ENCODE results near the gene MAST3. TPM values are rescaled to one million over a fixed set of nuclear protein-coding genes. Genes with fewer than 3 reads are reported as not detected.

Gene MAST3
- polyA plus RNA-seq, 1 donor, result 6.3 TPM

- peak; percentile 80 for DNase-seq
These were observed 15.5 kb downstream of the MAST3 start for GRCh38 chr19:18112989-18113478.

DNA sequence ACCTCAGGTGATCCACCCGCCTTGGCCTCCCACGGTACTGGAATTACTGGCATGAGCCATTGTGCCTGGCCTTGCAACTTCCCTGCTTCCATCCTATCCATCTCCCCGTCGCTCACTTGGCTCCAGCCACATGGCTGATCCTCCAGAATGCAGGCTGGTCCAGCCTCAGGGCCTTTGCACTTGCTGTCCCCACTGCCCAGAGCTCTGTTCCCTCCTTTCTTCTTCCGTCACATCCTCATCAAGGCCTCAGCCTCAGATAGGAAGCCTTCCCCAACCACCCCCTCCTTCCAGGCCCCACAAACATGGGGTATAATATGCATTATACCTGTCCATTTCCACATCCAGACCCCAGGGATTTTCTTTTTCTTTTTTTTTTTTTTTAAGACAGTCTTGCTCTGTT is 16.2 kb downstream of the MAST3 start:
- no peak for DNase-seq

DNA sequence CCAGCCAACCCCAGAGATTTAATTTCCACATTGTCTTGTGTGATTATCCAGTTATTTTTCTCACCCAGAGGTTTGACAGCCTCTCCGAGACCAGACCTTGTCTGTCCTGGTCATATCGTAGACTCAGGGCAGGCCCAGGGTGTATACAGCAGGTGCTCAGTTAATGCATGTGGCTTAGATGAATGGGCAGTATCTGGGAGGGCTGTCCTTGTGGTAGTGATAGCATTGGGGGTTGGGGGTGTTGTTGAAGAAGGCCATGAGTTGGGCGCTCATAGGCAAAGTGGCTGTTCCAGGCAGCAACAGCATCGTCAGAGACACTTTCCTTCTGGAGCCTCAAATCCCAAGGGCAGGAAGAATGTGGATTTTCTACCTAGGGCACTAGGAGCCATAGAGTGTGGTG is 16.9 kb downstream of the MAST3 start:
- DNase-seq, result no peak

DNA sequence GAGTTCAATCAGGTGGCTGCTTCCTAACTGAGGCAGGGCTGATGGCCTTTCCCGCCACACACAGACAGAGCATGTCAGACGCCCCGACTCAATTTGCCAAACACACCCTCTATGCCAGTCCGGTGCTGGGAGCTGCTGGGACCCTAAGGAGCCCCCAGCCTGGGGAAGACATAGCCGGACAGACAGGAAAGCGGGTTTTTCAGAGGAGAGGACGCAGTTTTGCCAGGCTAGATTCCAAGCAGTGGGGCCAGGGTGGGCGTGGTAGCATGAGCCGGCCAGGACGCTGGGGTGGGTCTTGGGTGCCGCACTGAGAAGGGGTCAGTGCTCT is 19.8 kb downstream of the MAST3 start:
- DNase-seq, result no peak

DNA sequence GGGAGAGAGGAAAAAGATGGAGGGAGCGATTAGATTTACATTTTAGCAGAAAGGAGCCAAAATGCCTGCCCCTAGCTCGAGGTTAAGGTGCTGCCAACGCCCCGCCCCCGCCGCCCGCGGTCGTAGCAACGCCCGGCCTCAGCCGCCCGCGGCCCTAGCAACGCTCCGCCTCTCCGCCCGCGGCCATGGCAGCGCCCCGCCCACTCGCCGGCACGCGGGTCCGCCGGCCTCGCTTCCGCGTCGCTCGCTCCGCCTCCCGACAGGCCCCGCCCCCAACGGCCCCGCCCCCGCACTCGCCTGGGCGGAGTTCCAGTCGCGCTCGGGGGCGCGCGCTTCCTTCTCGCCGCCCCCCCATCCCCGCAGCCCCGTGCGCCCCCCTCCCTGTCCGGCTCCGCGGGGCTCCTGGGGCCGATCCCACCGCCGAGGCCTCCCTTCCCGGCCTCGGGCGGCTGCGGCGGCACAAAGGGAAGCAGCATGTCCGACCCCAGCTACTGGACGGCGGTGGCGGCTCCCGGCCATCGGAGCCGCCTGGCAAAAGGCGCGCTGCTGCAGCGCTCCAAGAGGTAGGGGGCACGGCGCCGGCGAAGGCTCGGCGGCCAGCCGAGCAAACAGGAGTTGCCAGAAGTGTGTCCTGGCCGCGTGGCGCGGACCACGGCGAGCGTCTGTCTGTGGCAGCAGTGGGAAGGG is 20.3 kb downstream of the MAST3 start:
- peak; percentile 79 for DNase-seq

- no peak for DNase-seq
These were observed 20.9 kb downstream of the MAST3 start for GRCh38 chr19:18118420-18119012.

DNA sequence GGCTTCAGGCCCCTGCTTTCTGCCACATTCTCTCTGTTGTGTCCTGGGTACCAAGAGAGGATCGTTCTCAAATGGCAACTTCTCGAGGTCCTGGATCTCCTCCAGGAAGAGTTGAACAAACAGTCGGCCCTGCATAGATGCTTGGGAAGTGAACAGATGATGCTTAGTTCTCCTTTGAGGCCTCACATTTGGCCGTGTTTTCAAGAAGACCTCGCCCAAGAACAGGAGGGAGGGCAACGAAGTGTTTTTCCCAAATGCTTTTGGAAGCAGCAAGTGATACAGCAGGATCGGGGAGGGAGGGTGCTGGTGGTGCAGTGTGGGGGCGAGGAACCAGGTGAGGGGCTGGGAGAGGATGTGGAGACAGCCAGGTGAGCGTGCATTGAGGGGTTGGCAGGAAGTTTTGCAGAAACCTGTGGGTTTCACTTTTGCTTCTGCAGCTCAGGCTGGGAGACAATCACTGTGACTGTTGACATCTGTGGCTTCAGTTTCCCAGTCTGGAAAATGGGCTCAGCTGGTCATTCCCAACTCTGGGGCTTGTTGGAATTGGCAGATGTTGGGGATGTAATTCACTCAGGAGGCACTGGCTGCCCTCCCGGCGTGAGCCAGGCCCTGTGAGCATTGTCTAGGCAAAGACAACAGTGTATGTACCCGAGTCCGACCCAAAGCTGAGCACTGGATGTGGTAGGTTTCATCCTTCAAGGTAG is 21.6 kb downstream of the MAST3 start:
- DNase-seq, result no peak

DNA sequence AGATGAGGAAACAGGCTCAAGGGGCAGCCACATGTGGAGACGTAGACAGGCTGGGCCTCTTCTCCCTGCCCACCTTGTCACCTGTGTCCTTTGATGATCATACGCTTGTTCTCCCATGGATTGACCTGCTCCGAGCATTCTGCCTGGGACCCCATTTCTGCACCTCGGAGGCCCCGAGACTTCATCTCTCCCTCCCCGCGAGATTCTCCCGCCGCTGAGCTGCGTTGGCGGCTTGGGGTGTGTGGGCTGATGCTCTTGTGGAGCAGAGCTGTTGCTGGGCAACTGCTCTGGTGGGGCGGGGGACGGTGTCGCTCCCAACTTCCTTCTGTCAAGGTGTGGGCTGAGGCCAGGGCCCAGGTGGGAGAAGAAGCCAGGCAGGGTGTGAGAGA is 22.1 kb downstream of the MAST3 start:
- DNase-seq, result no peak

GRCh38 chr19:18120127-18120526 is 22.5 kb downstream of the MAST3 start:
- DNase-seq, result no peak

DNA sequence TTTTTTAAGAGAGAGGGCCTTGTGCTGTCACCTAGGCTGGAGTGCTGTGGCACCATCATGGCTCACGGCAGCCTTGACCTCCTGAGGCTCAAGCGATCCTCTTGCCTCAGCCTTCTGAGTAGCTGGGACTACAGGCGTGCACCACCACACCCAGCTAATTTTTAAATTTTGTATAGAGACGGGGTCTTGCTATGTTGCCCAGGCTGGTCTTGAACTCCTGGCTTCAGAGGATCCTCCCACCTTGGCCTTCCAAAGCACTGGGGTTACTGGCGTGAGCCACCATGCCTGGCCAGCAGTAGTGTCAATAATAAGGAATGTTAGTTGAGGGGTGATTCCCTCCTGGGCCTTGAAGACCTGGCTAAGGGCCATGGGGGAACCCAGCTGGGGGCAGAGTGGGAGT is 23.6 kb downstream of the MAST3 start:
- DNase-seq, result no peak

- no peak for DNase-seq
These were observed 24.8 kb downstream of the MAST3 start for GRCh38 chr19:18122424-18122823.

GRCh38 chr19:18122860-18123795 is 25.6 kb downstream of the MAST3 start:
- DNase-seq, result no peak

GRCh38 chr19:18123819-18124218 is 26.2 kb downstream of the MAST3 start:
- no peak for DNase-seq

DNA sequence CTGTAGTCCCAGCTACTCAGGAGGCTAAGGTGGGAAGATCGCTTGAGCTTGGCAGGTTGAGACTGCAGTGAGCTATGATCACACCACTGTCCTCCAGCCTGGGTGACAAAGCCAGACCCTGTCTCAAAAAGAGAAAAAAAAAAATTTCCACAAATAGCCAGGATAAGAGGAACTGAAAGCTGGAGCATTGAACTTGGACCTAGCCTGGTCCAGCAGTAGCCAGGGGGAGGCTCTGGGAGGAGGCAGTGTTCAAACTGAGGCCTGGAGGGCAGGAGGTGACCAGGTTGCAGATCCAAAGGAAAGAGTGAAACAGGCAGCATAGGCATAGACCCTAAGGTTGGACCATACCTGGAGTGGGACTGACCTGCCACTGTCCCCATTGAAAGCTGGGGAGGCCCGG is 28.5 kb downstream of the MAST3 start:
- no peak for DNase-seq

- DNase-seq, result no peak
These were observed 30.5 kb downstream of the MAST3 start for GRCh38 chr19:18128044-18128443.

DNA sequence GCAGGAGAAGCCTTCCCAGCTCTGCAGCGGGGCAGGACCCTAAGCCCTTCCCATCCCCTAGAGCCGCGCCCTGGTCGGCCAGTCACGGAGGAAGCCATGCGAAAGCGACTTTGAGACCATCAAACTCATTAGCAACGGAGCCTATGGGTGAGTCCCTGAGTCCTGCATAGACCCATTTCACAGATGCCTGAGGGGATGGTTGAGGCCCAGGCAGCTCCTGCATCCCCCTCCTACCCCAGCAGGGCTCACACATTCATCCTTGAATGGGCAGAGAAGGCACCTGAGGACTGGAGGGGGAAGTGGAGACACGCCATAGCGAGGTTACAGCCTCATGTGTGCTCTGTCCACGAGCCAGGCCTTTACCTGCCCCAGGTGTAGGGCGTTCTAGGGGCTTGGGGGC is 31.2 kb downstream of the MAST3 start:
- no peak for DNase-seq

DNA sequence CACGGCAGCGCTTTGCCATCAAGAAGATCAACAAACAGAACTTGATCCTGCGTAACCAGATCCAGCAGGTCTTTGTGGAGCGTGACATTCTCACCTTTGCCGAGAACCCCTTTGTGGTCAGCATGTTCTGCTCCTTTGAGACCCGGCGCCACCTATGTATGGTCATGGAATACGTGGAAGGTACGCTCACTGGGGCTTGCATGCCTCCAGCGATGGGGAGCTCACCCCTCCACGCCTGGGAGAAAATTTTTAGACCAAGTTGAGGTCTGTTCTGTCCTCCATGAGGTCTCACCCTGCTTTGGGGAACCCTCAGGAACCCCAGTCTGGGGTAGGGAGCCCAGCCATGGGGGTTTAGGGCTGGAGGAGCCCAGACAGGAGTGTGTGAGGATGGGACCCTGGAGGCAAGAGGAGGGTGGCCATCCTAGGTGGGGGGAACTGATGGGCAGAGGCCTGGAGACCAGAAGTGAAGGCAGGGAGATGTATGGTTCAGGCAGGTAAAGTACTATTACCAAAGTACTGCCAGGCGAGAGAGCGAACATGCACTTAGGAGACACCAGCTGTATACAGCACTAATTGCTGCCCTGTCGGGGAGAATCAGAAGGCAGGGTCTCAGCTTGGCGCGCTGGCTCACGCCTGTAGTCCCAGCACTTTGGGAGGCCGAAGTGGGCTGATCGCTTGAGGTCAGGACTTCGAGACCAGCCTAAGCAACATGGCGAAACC is 33.1 kb downstream of the MAST3 start:
- DNase-seq, result no peak

DNA sequence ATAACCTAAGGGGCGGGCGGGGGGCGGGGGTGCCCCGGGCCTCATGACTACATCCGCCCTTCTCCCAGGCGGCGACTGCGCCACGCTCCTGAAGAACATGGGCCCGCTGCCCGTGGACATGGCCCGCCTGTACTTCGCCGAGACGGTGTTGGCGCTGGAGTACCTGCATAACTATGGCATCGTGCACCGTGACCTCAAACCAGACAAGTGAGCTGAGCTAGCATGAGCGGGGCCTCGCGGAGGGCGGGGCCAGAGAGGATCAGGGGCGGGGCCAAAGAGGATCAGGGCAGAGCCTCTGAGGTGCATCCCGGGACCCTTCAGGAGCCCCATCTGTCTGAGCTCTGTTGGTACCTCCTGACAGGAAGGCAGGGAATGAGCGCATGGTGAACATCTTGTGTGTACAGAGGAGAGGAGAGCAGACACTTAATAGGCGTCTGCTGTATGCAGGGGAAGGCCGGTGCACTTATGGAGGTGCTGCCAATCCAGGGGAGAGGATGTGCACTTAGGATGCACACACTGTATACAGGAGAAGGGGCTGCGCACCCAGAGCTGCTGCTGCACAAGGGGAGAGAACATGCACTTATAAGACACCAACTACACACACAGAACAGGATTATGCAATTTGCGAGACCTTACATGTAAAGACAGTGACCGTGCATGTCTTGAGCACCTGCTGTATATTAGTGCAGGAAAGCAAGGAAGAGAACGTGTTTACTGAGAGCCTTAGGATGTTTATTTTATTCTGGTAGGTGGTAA is 34.4 kb downstream of the MAST3 start:
- no peak for DNase-seq

- no peak for DNase-seq
These were observed 38.4 kb downstream of the MAST3 start for GRCh38 chr19:18135712-18136584.

DNA sequence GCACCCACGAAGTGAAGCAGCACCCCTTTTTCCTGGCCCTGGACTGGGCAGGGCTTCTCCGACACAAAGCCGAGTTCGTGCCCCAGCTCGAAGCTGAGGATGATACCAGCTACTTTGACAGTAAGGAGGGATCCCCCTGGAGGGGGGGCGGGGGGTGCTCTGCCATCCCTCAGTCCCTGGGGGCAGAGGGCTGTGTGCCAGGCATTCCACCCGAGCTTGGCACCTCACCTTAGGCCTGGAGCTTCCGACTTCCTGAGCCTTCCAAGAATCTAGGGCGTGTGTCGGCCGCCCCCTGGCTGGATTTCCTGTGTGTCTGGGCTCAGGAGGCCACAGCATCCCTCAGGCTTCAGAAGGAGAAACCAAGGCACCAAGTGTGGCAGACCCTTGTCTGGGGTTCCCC is 39.7 kb downstream of the MAST3 start:
- no peak for DNase-seq
